IMR-90 (cell line): ENCODE results near the gene RGPD3. TPM values are rescaled to one million over a fixed set of nuclear protein-coding genes. Genes with fewer than 3 reads are reported as not detected.

Experiments used
- ATAC-seq: fragments of 200-7000 bp; cut with Tn5 transposase; 2 replicates; pipeline ENCODE4 v1.9.1; 2020; ENCODE audit warnings: low read depth, mild to moderate bottlenecking, moderate library complexity
- BruUV-seq: library from RNA; stranded (reverse); fragments of 400-500 nt; replicated peaks from 2 replicates; lab custom pipeline; 2021; lab: Mats Ljungman, UMichigan
- CTCF ChIA-PET: fragments of 300-600 bp; formaldehyde crosslinking; extraction: SDS; loops from one replicate; lab custom pipeline; 2021; ENCODE audit warnings: antibody characterized with exemption; lab: Yijun Ruan, JAX
- POLR2A ChIA-PET: fragments of 300-600 bp; sonication (Branson Sonifier 250); formaldehyde crosslinking; loops from one replicate; lab custom pipeline; 2022; ENCODE audit warnings: antibody characterized with exemption; ENCODE audit not compliant: unreplicated experiment; lab: Charles Lee
- DNase-seq: peaks from one replicate; pipeline ENCODE4 v3.0.0; 2013
- H2AFZ ChIP-seq: replicated peaks from 2 replicates; pipeline ENCODE3; 2013; ENCODE audit warnings: low read length, mild to moderate bottlenecking; ENCODE audit not compliant: poor library complexity
- H2AK5ac ChIP-seq: 2 replicates; pipeline ENCODE4 v1.6.1; 2013; ENCODE audit warnings: low read depth, low read length, inconsistent platforms
- H2AK9ac ChIP-seq: replicated peaks from 2 replicates; pipeline ENCODE3; 2013; ENCODE audit warnings: mild to moderate bottlenecking, low read depth, low read length, moderate library complexity; ENCODE audit not compliant: poor library complexity
- H2BK120ac ChIP-seq: 2 replicates; pipeline ENCODE4 v1.6.1; 2013; ENCODE audit warnings: low read depth, low read length, inconsistent platforms
- H2BK15ac ChIP-seq: 3 replicates; pipeline ENCODE4 v1.6.1; 2013; ENCODE audit warnings: low read depth, low read length, inconsistent platforms
- H2BK20ac ChIP-seq: 2 replicates; pipeline ENCODE4 v1.6.1; 2013; ENCODE audit warnings: low read depth, mild to moderate bottlenecking, inconsistent platforms, low read length, moderate library complexity
- H2BK5ac ChIP-seq: 2 replicates; pipeline ENCODE4 v1.6.1; 2013; ENCODE audit warnings: mild to moderate bottlenecking, low read depth, low read length, inconsistent platforms; ENCODE audit not compliant: poor library complexity, severe bottlenecking
- H3K14ac ChIP-seq: replicated peaks from 2 replicates; pipeline ENCODE4 v1.6.1; 2013; ENCODE audit warnings: low read depth, low read length, inconsistent platforms
- H3K18ac ChIP-seq: 2 replicates; pipeline ENCODE4 v1.6.1; 2013; ENCODE audit warnings: low read depth, low read length, control low read depth
- H3K23ac ChIP-seq: 2 replicates; pipeline ENCODE4 v1.6.1; 2013; ENCODE audit warnings: low read depth, low read length, inconsistent platforms
- H3K27ac ChIP-seq: 2 replicates; pipeline ENCODE4 v1.5.1; 2013; ENCODE audit warnings: mild to moderate bottlenecking, control low read depth, low read length; ENCODE audit not compliant: insufficient read depth
- H3K27me3 ChIP-seq: 2 replicates; pipeline ENCODE4 v1.6.1; 2013; ENCODE audit warnings: low read length; ENCODE audit not compliant: control insufficient read depth, insufficient read depth
- H3K36me3 ChIP-seq: 2 replicates; pipeline ENCODE4 v1.6.1; 2013; ENCODE audit warnings: low read length, mixed read lengths; ENCODE audit not compliant: control insufficient read depth, insufficient read depth
- H3K4ac ChIP-seq: 2 replicates; pipeline ENCODE4 v1.6.1; 2013; ENCODE audit warnings: low read depth, low read length, inconsistent platforms
- H3K4me1 ChIP-seq: 2 replicates; pipeline ENCODE4 v1.6.1; 2013; ENCODE audit warnings: low read length, mixed read lengths; ENCODE audit not compliant: control insufficient read depth, insufficient read depth
- H3K4me2 ChIP-seq: 2 replicates; pipeline ENCODE4 v1.6.1; 2013; ENCODE audit warnings: low read depth, mild to moderate bottlenecking, control low read depth, low read length, moderate library complexity
- H3K4me3 ChIP-seq: 2 replicates; pipeline ENCODE4 v1.5.1; 2013; ENCODE audit warnings: low read depth, mild to moderate bottlenecking, control low read depth, low read length, moderate library complexity; ENCODE audit not compliant: insufficient read depth
- H3K56ac ChIP-seq: 2 replicates; pipeline ENCODE4 v1.6.1; 2013; ENCODE audit warnings: low read length, inconsistent platforms; ENCODE audit not compliant: insufficient read depth; ENCODE audit errors: extremely low read depth
- H3K79me1 ChIP-seq, 2 experiments: 2 replicates each; pipeline ENCODE4 v1.6.1; 2013; ENCODE audit warnings: low read length in 2 of 2, inconsistent platforms in 1 of 2, low read depth in 1 of 2
- H3K9ac ChIP-seq: 2 replicates; pipeline ENCODE4 v1.6.1; 2013; ENCODE audit warnings: low read depth, low read length, control low read depth
- H3K9me1 ChIP-seq: 2 replicates; pipeline ENCODE4 v1.6.1; 2013; ENCODE audit warnings: low read length, inconsistent platforms; ENCODE audit not compliant: insufficient read depth
- H3K9me3 ChIP-seq: 2 replicates; pipeline ENCODE4 v1.6.1; 2013; ENCODE audit warnings: low read length; ENCODE audit not compliant: control insufficient read depth, insufficient read depth
- H4K20me1 ChIP-seq: 2 replicates; pipeline ENCODE4 v1.6.1; 2013; ENCODE audit warnings: low read length, inconsistent platforms; ENCODE audit not compliant: insufficient read depth
- H4K5ac ChIP-seq: 2 replicates; pipeline ENCODE4 v1.6.1; 2013; ENCODE audit warnings: mild to moderate bottlenecking, low read depth, low read length, control low read depth
- H4K8ac ChIP-seq, 2 experiments: 2 replicates each; pipeline ENCODE4 v1.6.1; 2013; ENCODE audit warnings: low read depth in 2 of 2, low read length in 2 of 2, control low read depth in 1 of 2, inconsistent platforms in 1 of 2
- H4K91ac ChIP-seq: 2 replicates; pipeline ENCODE4 v1.6.1; 2013; ENCODE audit warnings: low read depth, low read length, inconsistent platforms; ENCODE audit not compliant: insufficient read depth
- MAFK ChIP-seq: IDR thresholded peaks from 2 replicates; pipeline ENCODE4 v1.6.1; 2012; ENCODE audit warnings: low read depth, low read length, improper control_type of control experiment
- MAZ ChIP-seq: IDR thresholded peaks from 2 replicates; pipeline ENCODE4 v1.6.1; 2012; ENCODE audit warnings: low read depth, mild to moderate bottlenecking, low read length, improper control_type of control experiment, moderate library complexity, borderline replicate concordance
- WGBS, 2 experiments: methylation state at CpG; one replicate each; pipeline versions ENCODE4 v1.1.5 to v1.1.7; 2013; ENCODE audit warnings: missing lambda C conversion rate in 2 of 2; ENCODE audit not compliant: insufficient read length in 1 of 2; ENCODE audit errors: extremely low coverage in 2 of 2; 5-methylcytosine and 5-hydroxymethylcytosine counted together
- dilution Hi-C: fragments of 300-500 bp; cut with HindIII; formaldehyde crosslinking; loops from one replicate; pipeline ENCODE4 v1.14.3; 2018; ENCODE audit warnings: low sequenced_read_pairs; ENCODE audit not compliant: unreplicated experiment
- in situ Hi-C: fragments of 300-500 bp; cut with MboI; formaldehyde crosslinking; loops from 3 replicates; pipeline ENCODE4 v1.14.3; 2019; ENCODE audit warnings: low sequenced_read_pairs, inconsistent platforms, mixed read lengths
- intact Hi-C: fragments of 100-400 bp; cut with micrococcal nuclease; formaldehyde crosslinking; loops from 2 replicates; pipeline ENCODE4 v1.10.0; 2022
- polyA plus RNA-seq, 3 experiments: library from polyadenylated mRNA; depleted of rRNA; stranded (reverse); fragments of >200 nt; gene quantifications; 2 replicates each; pipeline ENCODE4 v1.2.3, GENCODE V29; 2012; ENCODE audit warnings: low replicate concordance in 1 of 3
- total RNA-seq: library from RNA; depleted of rRNA; stranded (reverse); fragments of >200 nt; gene quantifications from 2 replicates; pipeline ENCODE4 v1.2.3, GENCODE V29; 2012

Gene RGPD3
- total and polyA plus RNA-seq, 2 of the 4 experiments (the other 2 are of a cell fraction): 0.07 to 0.18 TPM

DNA sequence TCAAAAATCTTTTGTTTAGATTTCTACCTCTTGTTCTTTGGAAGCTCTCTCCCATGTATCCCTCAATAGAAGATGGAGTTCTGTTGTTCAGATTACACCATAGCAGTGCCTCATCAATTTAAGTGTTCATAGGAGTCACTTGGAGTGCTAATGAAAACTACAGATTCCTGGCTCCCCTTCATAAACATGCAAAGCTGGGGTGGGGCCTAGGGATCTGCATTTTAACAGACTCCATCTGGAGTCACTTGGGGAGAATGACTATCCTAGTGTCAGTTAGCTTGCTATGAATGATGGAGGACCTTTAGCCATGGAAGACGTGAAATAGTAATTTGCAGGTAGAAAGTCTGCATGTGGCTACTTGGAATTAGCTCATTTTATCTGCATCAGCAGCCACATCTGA, 105.4 kb downstream of the RGPD3 start:
- intact Hi-C loops: no loop called here
- H4K8ac ChIP-seq: no peak overlapping the region
- no peak overlapping the region for H2BK15ac ChIP-seq
- DNase-seq (no peak), ATAC-seq (no peak)
- no peaks in the 10 kb centered on the region for H3K4me1 ChIP-seq
- H2AK9ac ChIP-seq: no peak overlapping the region
- H2BK20ac ChIP-seq: no peak overlapping the region
- H3K27ac ChIP-seq: no peak overlapping the region
- no peak overlapping the region for H2AK5ac ChIP-seq
- H4K20me1 ChIP-seq: no peaks in the 10 kb centered on the region
- H3K23ac ChIP-seq: no peak overlapping the region
- no peaks in the 10 kb centered on the region for H3K79me1 ChIP-seq
- WGBS, 2 experiments: no CpG with 5 or more reads among the region's 1 CpG
- in situ Hi-C loops: no loop called here
- no peak overlapping the region for H3K4me3 ChIP-seq
- no peak overlapping the region for H3K9ac ChIP-seq
- H4K91ac ChIP-seq: no peak overlapping the region
- H3K36me3 ChIP-seq: no peaks in the 10 kb centered on the region
- CTCF ChIA-PET: no interaction called here
- no peaks in the 10 kb centered on the region for H3K27me3 ChIP-seq
- no peak overlapping the region for H3K18ac ChIP-seq
- H3K14ac ChIP-seq: no peak overlapping the region
- no peak overlapping the region for H2AFZ ChIP-seq
- no peak overlapping the region for H2BK120ac ChIP-seq
- dilution Hi-C loops: no loop called here
- no peaks in the 10 kb centered on the region for H3K9me1 ChIP-seq
- TF ChIP-seq MAZ (no peak), MAFK (no peak)
- H4K5ac ChIP-seq: no peak overlapping the region
- H3K4me2 ChIP-seq: no peak overlapping the region
- no peak overlapping the region for H2BK5ac ChIP-seq
- POLR2A ChIA-PET: no interaction called here
- H3K9me3 ChIP-seq: no peaks in the 10 kb centered on the region
- no peak overlapping the region for H3K56ac ChIP-seq
- H3K4ac ChIP-seq: no peak overlapping the region
- BruUV-seq: no TSS peak
